Measurements from ENCODE around the gene PKMYT1.

The PKMYT1 gene

GRCh38 chr16:2985462-2985861 is 5.2 kb upstream of the PKMYT1 start:
- Histone ChIP-seq H3F3A (ENCODE audit: insufficient read depth) (peaks cover 18% of the 10 kb centered on the region), H3K36me3 (ENCODE audit: low read length) (no peaks in the 10 kb centered on the region), H3K9ac (ENCODE audit: low read length) (no peak overlapping the region), H3K9me3 (ENCODE audit: insufficient read depth, low read length) (no peaks in the 10 kb centered on the region), H3K4me2 (ENCODE audit: low read depth, low read length, poor library complexity, severe bottlenecking) (no peak overlapping the region), H4K20me1 (ENCODE audit: low read depth, low read length) (no peaks in the 10 kb centered on the region), H3K4me3 (ENCODE audit: insufficient read depth, low read length, poor library complexity, severe bottlenecking) (no peak overlapping the region), H3K27ac (ENCODE audit: low read depth, low read length) (no peak overlapping the region), H3K9me2 (replicated peaks; ENCODE audit: insufficient read depth, low read length) (no peaks in the 10 kb centered on the region), H3K27me3 (ENCODE audit: low read length) (no peaks in the 10 kb centered on the region), H2AFZ (ENCODE audit: low read depth, low read length, severe bottlenecking) (no peak overlapping the region), H3K79me2 (ENCODE audit: insufficient read depth, low read length) (no peaks in the 10 kb centered on the region)
- TF ChIP-seq, protein P1, sequence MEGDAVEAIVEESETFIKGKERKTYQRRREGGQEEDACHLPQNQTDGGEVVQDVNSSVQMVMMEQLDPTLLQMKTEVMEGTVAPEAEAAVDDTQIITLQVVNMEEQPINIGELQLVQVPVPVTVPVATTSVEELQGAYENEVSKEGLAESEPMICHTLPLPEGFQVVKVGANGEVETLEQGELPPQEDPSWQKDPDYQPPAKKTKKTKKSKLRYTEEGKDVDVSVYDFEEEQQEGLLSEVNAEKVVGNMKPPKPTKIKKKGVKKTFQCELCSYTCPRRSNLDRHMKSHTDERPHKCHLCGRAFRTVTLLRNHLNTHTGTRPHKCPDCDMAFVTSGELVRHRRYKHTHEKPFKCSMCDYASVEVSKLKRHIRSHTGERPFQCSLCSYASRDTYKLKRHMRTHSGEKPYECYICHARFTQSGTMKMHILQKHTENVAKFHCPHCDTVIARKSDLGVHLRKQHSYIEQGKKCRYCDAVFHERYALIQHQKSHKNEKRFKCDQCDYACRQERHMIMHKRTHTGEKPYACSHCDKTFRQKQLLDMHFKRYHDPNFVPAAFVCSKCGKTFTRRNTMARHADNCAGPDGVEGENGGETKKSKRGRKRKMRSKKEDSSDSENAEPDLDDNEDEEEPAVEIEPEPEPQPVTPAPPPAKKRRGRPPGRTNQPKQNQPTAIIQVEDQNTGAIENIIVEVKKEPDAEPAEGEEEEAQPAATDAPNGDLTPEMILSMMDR (IDR thresholded peaks at IDR 0.05; ENCODE audit: insufficient read depth, low read length, poor library complexity, severe bottlenecking), result no peak
- TF ChIP-seq EZH2phosphoT487 (conservative IDR thresholded peaks at IDR 0.05; ENCODE audit: low read length), result no peak

DNA sequence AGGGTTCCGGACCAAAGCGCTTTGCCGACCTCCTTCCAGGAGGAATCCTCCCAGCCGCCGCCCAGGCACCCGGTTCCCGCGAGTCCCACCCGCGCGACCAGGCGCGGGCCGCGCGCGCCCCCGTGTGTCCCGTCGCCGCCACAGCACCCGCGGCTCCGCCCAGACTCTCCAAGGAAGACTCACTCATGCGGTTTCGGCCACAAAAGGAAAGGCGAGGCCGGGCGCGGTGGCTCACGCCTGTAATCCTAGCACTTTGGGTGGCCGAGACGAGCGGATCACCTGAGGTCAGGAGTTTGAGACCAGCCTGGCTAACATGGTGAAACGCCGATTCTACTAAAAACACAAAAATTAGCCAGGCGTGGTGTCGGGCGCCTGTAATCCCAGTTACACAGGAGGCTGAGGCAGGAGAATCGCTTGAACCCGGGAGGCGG is 3.5 kb upstream of the PKMYT1 start:
- H3K9me3 ChIP-seq (ENCODE audit: insufficient read depth, low read length), result no peaks in the 10 kb centered on the region
- H3F3A ChIP-seq (ENCODE audit: insufficient read depth), result peaks cover 18% of the 10 kb centered on the region
- H3K4me2 ChIP-seq (ENCODE audit: low read depth, low read length, poor library complexity, severe bottlenecking), result peak overlapping the region; percentile 67
- TF ChIP-seq, protein P1 (IDR thresholded peaks at IDR 0.05; ENCODE audit: insufficient read depth, low read length, poor library complexity, severe bottlenecking), result peak; percentile 70
- TF ChIP-seq EZH2phosphoT487 (conservative IDR thresholded peaks at IDR 0.05; ENCODE audit: low read length), result no peak
- no peaks in the 10 kb centered on the region for H3K27me3 ChIP-seq (ENCODE audit: low read length)
- peak overlapping the region; percentile 84 for H3K27ac ChIP-seq (ENCODE audit: low read depth, low read length)
- no peaks in the 10 kb centered on the region for H4K20me1 ChIP-seq (ENCODE audit: low read depth, low read length)
- peak overlapping the region; percentile 37 for H3K4me3 ChIP-seq (ENCODE audit: insufficient read depth, low read length, poor library complexity, severe bottlenecking)
- no peaks in the 10 kb centered on the region for H3K9me2 ChIP-seq (replicated peaks; ENCODE audit: insufficient read depth, low read length)
- H3K36me3 ChIP-seq (ENCODE audit: low read length), result no peaks in the 10 kb centered on the region
- peak overlapping the region; percentile 34 for H2AFZ ChIP-seq (ENCODE audit: low read depth, low read length, severe bottlenecking)
- H3K79me2 ChIP-seq (ENCODE audit: insufficient read depth, low read length), result peaks cover 13% of the 10 kb centered on the region
- peak overlapping the region; percentile 41 for H3K9ac ChIP-seq (ENCODE audit: low read length)

DNA sequence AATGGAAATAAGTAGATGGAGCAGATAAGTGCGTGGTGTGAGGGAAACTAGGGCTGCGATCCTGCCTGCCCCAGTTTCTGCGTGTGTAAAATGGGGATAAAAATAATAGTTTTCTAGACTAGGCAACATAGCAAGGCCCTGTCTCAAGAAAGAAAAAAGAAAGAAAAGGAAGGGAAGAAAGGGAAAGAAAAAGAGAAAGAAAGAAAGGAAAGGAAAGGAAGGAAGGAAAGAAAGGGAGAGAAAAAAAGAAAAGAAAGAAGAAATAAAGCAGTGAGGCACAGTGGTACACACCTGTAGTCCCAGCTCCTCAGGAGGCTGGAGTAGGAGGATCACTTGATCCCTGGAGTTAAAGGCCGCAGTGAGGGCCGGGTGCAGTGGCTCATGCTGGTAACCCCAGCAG is 2.2 kb upstream of the PKMYT1 start:
- Histone ChIP-seq H3K4me3 (ENCODE audit: insufficient read depth, low read length, poor library complexity, severe bottlenecking) (no peak overlapping the region), H3K27ac (ENCODE audit: low read depth, low read length) (peak overlapping the region; percentile 84)

More for the DNA sequence above, 2.2 kb upstream of the PKMYT1 start:
- TF ChIP-seq EZH2phosphoT487 (conservative IDR thresholded peaks at IDR 0.05; ENCODE audit: low read length), result no peak
- TF ChIP-seq, protein P1 (IDR thresholded peaks at IDR 0.05; ENCODE audit: insufficient read depth, low read length, poor library complexity, severe bottlenecking), result no peak
- H3K9me3 ChIP-seq (ENCODE audit: insufficient read depth, low read length), result no peaks in the 10 kb centered on the region
- no peaks in the 10 kb centered on the region for H3K9me2 ChIP-seq (replicated peaks; ENCODE audit: insufficient read depth, low read length)
- peaks cover 20% of the 10 kb centered on the region for H3K79me2 ChIP-seq (ENCODE audit: insufficient read depth, low read length)
- H3F3A ChIP-seq (ENCODE audit: insufficient read depth), result peaks cover 18% of the 10 kb centered on the region
- H3K4me2 ChIP-seq (ENCODE audit: low read depth, low read length, poor library complexity, severe bottlenecking), result peak overlapping the region; percentile 15
- no peak overlapping the region for H2AFZ ChIP-seq (ENCODE audit: low read depth, low read length, severe bottlenecking)
- H4K20me1 ChIP-seq (ENCODE audit: low read depth, low read length), result no peaks in the 10 kb centered on the region
- no peaks in the 10 kb centered on the region for H3K27me3 ChIP-seq (ENCODE audit: low read length)
- peak overlapping the region; percentile 19; the same call in 1 of the 2 replicates for H3K9ac ChIP-seq (ENCODE audit: low read length)
- H3K36me3 ChIP-seq (ENCODE audit: low read length), result no peaks in the 10 kb centered on the region
